Non-pigmented ciliary epithelial cell (primary cell): ENCODE data around the gene PTPN9.
"Not testable (repeated sequence)": the region's sequence is repeated elsewhere in the genome, so short reads cannot be mapped to it uniquely, and the experiment has no call there.

Experiments
- DNase-seq: peaks from one replicate; pipeline ENCODE4 v3.0.0-alpha.2; 2010; ENCODE audit warnings: low read depth

The PTPN9 gene

DNA sequence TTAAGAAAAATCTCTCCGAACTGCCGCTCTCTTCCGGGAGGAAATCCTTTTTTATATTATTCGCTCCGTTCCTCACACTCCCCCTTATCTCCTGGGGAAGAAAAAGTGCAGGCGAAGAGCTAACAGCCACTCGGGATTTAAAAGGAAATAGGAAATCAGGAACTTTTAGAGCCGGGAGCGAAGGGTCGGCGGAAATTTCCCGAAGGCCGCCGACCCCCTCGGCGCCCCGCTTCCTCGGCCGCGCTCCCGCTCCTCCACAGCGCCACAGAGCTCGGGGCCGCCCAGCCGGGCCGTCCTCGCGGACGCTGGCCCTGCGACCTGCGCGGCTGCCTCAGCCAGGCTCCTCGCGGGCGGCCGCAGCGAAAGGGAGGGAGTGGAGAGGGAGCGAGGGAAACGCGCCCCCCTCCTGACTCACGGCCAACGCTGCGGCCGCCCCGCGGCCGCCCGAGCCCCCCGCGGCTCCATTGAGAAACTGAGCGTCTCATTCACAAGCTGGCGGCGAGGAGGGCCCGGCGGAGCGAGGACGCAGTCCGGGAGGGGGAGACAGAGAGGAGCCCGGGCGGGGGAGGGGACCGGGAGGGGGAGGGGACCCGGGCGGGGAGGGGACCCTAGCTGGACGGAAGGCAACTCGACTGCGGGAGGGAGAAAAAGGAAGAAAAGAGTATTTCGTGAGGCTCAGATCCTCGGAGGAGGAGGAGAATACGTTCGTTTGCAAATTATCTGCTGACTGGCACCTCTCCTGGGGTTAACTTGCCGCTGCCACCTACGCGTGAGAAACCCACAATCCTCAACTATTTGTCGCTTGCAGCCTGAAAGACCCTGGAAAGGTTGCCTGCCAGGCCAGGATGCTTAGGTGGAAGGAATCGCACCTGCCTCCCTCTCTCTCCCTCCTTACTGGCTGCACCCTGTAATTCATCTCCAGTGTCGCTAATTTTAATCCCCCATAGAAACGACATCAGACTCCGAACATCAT, at the start of gene PTPN9:
Gene PTPN9, minus strand, starts transcription at position 368 of the 973 bp plus-strand sequence. CDS start 539 bp downstream, outside the sequence.
- DNase-seq: peak; percentile 18

DNA sequence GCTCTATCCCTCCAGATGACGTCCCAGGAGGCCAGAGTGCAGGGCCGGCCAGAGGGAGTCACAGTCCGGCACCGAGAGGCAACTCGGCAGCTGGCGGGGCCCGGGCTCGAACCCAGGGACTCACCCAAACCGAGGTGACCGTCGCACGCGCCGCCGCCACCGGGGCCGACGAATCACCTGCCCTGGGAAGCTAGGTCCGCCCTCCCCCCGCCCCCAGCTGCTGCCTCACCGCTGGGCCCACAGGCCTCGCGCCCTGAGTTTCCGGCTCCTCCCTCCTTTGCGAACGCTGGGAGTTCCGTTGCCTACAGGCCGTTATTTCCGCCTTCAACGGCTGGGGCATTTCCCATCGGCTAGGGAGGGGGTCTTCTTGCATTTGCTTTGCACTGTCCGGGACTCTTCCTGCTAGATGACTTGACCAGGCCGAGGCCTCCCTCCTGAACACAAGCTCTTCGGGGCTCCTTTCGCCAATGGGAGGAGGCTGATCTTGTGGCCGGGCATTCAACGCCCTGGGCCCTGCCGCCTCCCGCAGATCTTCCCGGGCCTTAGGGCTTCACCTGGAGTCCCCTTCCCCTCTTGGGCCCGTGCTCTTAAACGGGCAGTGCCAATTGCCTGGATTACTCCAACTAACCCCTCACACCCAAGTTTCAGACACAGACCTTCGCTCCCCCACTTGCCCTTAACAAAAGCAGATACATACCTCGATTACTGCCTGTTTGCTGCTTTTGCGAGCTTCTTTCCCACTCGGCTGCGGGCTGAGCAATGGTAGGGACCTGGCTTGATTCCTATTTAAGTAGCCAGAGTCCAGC, 46.6 kb upstream of the PTPN9 start, which contains the start of gene SNUPN:
Gene SNUPN, minus strand, starts transcription at position 184 of the 806 bp plus-strand sequence. CDS start 4,674 bp downstream, outside the sequence.
- no peak for DNase-seq

DNA sequence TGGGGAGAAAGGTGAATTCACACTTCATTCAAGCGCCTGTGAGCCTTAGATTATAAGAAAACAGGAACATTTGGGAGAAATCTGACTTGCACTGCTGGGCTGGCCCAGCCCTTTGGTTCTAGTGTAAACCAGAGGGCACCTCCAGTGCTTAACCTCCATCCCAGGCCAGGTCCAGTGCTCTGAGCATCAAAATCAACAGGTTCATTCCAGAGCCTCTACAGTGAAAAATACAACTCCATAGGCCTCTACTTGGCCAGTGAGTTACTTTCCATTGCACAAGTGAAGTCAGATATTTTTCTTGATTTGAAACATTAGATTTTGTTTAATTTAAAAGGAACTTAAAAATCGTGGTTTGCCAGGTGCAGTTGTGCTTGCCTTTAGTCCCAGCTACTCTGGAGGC, 43.4 kb upstream of the PTPN9 start:
- no peak for DNase-seq

- DNase-seq: peak; percentile 80
These were observed 41.8 kb upstream of the PTPN9 start for GRCh38 chr15:75620841-75621391.

DNA sequence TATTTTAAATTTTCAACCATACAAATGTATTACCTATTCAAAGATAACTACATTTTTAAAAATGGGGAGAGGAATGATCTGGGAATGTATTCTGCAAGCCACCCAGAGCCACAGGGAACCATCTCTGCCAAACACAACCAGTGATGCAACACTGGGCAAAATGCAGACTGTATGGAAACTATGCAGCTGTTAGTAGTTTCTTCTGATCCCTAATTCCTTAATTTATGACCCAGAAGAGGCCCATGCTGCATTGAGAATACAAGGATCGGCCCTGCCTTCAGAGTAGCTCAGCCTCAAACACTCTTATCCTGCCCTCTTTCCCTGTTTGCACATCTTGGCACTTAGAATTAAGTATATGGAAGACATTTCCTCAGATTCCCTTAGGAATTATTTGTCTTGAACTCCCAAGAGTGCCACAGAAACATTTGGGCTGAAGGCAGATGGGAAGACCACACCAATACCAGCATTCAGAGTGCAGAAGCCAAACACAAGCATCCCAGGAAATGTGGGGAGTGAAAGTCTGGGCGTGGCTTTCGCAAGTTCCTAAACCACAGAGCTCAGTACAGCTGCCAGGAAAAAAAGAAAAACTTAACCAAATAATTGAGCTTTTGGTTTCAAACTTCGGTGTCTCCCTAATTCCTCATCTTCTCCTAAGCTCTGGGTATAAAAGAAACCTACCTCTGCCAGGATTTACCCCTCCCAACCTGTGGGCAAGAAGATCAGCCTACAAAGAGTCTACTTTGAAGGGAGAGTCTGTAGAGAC, 41.1 kb upstream of the PTPN9 start:
- DNase-seq: no peak

GRCh38 chr15:75616766-75617165, 37.7 kb upstream of the PTPN9 start:
- DNase-seq: no peak

- DNase-seq: no peak
These were observed 27.9 kb upstream of the PTPN9 start for GRCh38 chr15:75606711-75607699.

- DNase-seq: no peak
These were observed 26.9 kb upstream of the PTPN9 start for GRCh38 chr15:75606026-75606425.

DNA sequence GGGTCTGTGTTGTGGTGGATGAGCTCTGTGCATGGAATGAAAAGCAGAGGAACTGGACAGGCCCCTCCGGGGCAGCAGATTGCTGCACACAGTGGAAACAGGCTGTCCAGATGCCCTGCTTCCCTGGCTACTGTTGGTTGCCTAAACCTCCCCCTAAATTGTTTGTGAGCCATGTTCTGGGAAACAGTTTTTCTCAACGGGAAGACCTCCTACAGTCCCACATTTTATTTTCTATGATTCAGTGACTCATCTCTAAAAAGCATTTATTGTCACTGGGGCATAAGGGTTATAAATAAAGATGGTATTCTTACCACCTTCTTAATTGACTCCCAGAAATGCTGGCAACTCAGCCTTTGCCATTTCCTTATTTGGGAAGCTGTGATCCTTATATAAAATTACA, 20.3 kb upstream of the PTPN9 start:
- DNase-seq: no peak

DNA sequence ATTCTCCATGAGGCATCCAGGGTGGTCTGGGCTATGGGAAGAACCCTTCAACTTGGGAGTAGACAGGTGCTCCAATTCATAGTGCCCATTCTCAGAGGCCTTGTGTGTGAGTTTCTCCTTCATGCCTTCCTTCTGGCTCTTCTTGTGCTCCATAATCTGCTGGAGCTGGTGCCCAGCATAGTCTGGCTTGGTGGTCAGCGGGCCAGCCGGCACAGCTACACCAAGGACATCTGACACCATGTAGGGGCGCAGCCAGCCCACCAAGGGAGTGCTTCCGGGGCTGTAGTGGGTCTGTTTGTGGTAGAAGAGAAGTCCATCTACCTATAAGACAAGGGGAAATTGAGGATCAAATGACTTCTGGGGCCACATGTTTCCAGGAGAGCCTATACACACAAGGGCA, 19.2 kb upstream of the PTPN9 start:
- DNase-seq: no peak

GRCh38 chr15:75597667-75598341, 18.7 kb upstream of the PTPN9 start:
- no peak for DNase-seq

DNA sequence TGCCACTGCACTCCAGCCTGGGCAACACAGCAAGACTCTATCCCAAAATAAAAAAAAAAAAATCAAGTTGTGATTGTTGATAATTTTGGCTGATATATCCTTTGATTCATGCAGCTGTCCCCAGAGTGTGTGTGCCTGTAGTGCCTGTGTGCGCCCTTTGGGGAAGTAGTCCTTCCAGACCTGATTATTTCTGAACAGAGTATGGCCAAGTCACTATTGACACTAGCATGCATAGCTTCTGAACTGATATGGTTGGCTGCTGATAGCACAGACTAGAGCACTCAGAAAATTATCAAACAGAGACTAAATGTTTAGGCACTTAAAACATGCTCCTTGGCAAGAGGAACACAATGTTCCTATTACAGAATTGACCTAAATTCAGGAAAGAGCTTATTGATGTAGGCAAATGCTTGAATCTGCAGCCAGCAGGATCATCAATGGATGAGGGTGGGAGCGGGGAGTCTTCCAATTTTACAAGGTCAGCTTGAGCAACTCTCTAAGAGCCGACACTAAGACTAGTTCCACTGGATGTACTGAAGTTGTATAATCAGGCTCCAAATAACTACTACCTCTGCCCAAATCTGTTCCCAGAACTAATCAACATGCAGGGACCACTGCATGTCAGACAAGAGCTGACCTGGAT, 17.7 kb upstream of the PTPN9 start:
- no peak for DNase-seq

DNA sequence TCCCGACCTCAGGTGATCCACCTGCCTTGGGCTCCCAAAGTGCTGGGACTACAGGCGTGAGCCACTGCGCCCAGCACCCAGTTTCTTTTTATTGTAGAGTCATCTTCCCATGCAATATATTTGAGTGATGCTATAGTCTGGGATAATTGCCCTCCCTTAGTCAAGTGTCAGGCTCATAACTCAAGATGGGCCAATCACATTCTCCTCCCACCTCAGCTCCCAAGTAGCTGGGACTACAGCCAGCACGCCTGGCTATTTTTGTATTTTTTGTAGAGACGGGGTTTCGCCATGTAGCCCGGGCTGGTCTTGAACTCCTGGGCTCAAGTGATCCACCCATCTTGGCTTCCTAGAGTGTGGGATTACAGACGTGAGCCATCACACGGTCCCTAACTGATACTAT, 15.2 kb upstream of the PTPN9 start:
- DNase-seq: no peak

GRCh38 chr15:75591655-75592364, 12.7 kb upstream of the PTPN9 start:
- DNase-seq: no peak

GRCh38 chr15:75590239-75590638, 11.1 kb upstream of the PTPN9 start:
- no peak for DNase-seq

DNA sequence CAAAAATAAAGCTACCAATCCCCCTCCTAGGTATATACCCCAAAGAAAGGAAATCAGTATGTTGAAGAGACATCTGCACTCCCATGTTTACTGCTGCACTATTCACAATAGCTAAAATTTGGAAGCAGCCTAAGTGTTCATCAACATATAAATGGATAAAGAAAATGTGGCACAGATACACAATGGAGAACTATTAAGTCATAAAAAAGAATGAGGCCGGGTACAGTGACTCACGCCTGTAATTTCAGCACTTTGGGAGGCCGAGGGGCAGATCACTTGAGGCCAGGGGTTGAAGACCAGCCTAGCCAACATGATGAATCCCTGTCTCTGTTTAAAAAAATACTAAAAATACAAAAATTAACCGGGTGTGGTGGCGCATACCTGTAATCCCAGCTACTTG, 10.0 kb upstream of the PTPN9 start:
- DNase-seq: no peak

DNA sequence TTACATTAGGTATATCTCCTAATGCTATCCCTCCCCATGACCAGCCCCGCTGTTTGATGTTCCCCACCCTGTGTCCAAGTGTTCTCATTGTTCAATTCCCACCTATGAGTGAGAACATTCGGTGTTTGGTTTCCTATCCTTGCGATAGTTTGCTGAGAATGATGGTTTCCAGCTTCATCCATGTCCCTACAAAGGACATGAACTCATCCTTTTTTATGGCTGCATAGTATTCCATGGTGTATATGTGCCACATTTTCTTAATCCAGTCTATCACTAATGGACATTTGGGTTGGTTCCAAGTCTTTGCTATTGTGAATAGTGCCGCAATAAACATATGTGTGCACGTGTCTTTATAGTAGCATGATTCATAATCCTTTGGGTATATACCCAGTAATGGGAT, 7.3 kb upstream of the PTPN9 start:
- DNase-seq: not testable (repeated sequence)

- DNase-seq: no peak
These were observed 5.0 kb upstream of the PTPN9 start for GRCh38 chr15:75584121-75584520.

GRCh38 chr15:75583701-75584100, 4.6 kb upstream of the PTPN9 start:
- DNase-seq: no peak
